Psoas muscle (tissue), 8 donors: ENCODE measurements around the gene ZDHHC11B. TPM values are rescaled to one million over a fixed set of nuclear protein-coding genes. Genes with fewer than 3 reads are reported as not detected.
A peak's percentile ranks its signal among the peaks of the same experiment; 100 is the strongest.

Experiments
- ATAC-seq, 4 donors: fragments of 200-7000 bp; cut with Tn5 transposase; one replicate each; pipeline ENCODE4 v1.9.1; 2020; ENCODE audit warnings: moderate library complexity in 3 of 4, mild to moderate bottlenecking in 2 of 4
- DNase-seq, 2 donors: peaks; one replicate each; pipeline ENCODE4 v3.0.0-alpha.2; 2020
- H3K27ac ChIP-seq: fragments of 200-600 bp; one replicate; pipeline ENCODE4 v1.8.0; 2022
- H3K27me3 ChIP-seq, 3 donors: fragments of 200-600 bp in 1 of 3; one replicate each; pipeline versions ENCODE4 v1.6.1 to v1.8.0; 2013 to 2022; ENCODE audit warnings: low read length in 2 of 3, mild to moderate bottlenecking in 2 of 3, moderate library complexity in 1 of 3; ENCODE audit not compliant: insufficient read depth in 3 of 3
- H3K36me3 ChIP-seq, 2 donors: fragments of 200-600 bp in 1 of 2; one replicate each; pipeline versions ENCODE4 v1.6.1 to v1.8.0; 2013 to 2022; ENCODE audit warnings: low read depth in 1 of 2, mild to moderate bottlenecking in 1 of 2, moderate library complexity in 1 of 2; ENCODE audit not compliant: insufficient read depth in 1 of 2
- H3K4me1 ChIP-seq: fragments of 200-600 bp; one replicate; pipeline ENCODE4 v1.8.0; 2022
- H3K4me3 ChIP-seq: fragments of 200-600 bp; one replicate; pipeline ENCODE4 v1.8.0; 2022; ENCODE audit warnings: mild to moderate bottlenecking
- H3K9me3 ChIP-seq: fragments of 200-600 bp; one replicate; pipeline ENCODE4 v1.8.0; 2022
- WGBS, 3 donors: extraction: QIAGEN DNeasy Blood & Tissue Kit; methylation state at CpG; one replicate each; pipeline versions ENCODE4 v1.1.6 to v1.1.7; 2013; 5-methylcytosine and 5-hydroxymethylcytosine counted together
- intact Hi-C, 2 donors: fragments of 100-400 bp; cut with DNase I; formaldehyde crosslinking; loops; one replicate each; pipeline versions ENCODE4 v1.11.0 to v1.14.2; 2022
- polyA plus RNA-seq, 3 donors: library from polyadenylated mRNA; stranded (reverse); fragments of 200-250 nt; gene quantifications; one replicate each; pipeline ENCODE4 v1.2.3, GENCODE V29; 2013
- total RNA-seq, 4 donors: library from RNA; stranded (reverse); fragmentation: NEBNext Ultra II Directional in 2 of 4; extraction: Animal tissue kit (Norgen Biotek cat#: 25700) in 2 of 4; gene quantifications; one replicate each; pipeline versions ENCODE4 v1.2.1 to v1.2.4, GENCODE V29; 2021 to 2023
- TF ChIP-seq, protein P1 (sequence below): fragments of 200-600 bp; IDR thresholded peaks from one replicate; pipeline ENCODE4 v1.8.0; 2022; ENCODE audit warnings: antibody characterized with exemption
- donor health status: healthy with polysubstance abuse.
- donor health status: DM: no; HTN: no; CAD: no; lungs with moderate emphysema.
- donor health status: Bipolar disorder and iron deficiency.
- donor health status: healthy.
- donor health status: DM: yes; HTN: yes; CAD: no.
- donor health status: DM: no; HTN: no; CAD: no.
- donor health status: DM: no; HTN: no; CAD: no.
- donor health status: DM: yes; HTN: yes; CAD: no.

Gene ZDHHC11B
- total and polyA plus RNA-seq, 7 donors, result 0.38 to 7.4 (median 1.3) TPM

DNA sequence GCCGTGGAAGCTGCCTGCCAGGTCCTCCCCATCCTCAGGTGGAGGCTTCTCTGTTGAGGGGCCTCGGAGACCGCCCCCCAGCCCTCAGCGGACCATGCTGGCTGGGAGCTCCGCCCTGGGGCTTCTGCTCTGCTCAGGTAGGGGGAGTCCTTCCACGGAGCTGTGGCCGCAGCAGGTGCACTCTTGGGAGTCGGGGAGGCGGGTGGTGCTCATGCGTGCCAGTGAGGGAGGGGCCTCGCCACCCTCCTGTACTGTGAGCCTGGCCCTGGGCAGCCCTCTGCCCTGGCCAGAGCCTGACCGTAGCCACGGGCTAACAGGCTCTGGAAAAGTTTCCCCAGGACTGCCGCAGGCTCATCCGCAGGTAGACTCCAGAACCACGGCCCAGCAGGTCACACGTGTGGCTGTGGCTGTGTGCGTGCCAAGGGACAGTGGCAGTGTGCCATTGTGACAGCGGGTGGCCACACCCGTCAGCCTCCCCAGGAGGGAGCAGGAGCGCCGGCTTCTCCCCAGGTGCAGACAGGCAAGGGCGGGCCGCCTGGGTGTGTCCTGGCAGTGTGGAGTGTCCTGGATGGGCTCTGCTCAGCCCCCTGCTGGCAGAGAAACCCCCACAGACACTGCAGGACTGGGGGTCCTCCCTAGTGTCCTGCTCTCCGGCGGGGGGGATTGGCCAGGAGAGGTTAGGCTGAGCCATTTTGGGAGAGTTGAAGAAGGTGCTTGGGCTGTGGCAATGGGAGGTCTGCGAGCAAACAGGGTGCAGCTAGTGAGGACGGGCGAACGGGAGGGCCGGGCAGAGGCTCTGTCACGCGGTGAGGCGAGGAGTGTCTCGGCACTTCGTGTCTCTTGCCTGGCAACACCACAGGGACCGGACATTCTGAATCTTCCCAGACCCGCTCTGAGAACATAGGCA lies 120.8 kb downstream of the ZDHHC11B start:
- Histone ChIP-seq H3K27me3 (no peaks in the 10 kb centered on the region), H3K4me1 (no peaks in the 10 kb centered on the region), H3K36me3 (peaks cover 0 to 42% of the 10 kb centered on the region in 2 donors), H3K9me3 (no peaks in the 10 kb centered on the region), H3K4me3 (no peak overlapping the region), H3K27ac (no peak overlapping the region)
- DNase-seq, result peak in 1 of 2 donors; percentile 38
- intact Hi-C loops, result no loop called here
- TF ChIP-seq, protein P1, sequence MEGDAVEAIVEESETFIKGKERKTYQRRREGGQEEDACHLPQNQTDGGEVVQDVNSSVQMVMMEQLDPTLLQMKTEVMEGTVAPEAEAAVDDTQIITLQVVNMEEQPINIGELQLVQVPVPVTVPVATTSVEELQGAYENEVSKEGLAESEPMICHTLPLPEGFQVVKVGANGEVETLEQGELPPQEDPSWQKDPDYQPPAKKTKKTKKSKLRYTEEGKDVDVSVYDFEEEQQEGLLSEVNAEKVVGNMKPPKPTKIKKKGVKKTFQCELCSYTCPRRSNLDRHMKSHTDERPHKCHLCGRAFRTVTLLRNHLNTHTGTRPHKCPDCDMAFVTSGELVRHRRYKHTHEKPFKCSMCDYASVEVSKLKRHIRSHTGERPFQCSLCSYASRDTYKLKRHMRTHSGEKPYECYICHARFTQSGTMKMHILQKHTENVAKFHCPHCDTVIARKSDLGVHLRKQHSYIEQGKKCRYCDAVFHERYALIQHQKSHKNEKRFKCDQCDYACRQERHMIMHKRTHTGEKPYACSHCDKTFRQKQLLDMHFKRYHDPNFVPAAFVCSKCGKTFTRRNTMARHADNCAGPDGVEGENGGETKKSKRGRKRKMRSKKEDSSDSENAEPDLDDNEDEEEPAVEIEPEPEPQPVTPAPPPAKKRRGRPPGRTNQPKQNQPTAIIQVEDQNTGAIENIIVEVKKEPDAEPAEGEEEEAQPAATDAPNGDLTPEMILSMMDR, result no peak
- peak in 1 of 4 donors; percentile 19 for ATAC-seq
- WGBS, 3 donors, result 89 to 91% (median 89%) methylated on average over 36 to 38 of the region's 38 CpGs

DNA sequence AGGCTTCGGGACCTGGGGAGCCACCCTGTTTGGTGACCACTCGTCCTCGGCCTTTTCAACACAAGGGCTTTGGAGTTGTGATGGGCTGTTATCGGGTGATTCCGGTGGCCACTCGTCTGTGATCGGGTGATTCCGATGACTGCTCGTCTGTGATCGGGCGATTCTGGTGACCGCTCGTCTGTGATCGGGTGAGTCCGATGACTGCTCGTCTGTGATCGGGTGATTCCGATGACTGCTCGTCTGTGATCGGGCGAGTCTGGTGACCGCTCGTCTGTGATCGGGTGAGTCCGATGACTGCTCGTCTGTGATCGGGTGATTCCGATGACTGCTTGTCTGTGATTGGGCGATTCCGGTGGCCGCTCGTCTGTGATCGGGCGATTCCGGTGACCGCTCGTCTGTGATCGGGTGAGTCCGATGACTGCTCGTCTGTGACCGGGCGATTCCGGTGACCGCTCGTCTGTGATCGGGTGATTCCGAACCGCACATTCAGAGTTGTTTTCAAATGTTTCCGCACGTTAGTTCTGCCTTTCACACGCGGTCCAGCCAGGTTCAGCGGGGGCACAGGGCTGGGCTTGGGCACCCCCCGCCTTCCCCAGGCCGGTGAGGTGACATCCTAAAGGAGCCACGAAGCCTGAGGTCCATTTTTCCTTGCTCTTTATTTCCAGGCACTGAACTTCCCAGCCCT lies 121.6 kb downstream of the ZDHHC11B start:
- H3K4me1 ChIP-seq, result no peaks in the 10 kb centered on the region

DNA sequence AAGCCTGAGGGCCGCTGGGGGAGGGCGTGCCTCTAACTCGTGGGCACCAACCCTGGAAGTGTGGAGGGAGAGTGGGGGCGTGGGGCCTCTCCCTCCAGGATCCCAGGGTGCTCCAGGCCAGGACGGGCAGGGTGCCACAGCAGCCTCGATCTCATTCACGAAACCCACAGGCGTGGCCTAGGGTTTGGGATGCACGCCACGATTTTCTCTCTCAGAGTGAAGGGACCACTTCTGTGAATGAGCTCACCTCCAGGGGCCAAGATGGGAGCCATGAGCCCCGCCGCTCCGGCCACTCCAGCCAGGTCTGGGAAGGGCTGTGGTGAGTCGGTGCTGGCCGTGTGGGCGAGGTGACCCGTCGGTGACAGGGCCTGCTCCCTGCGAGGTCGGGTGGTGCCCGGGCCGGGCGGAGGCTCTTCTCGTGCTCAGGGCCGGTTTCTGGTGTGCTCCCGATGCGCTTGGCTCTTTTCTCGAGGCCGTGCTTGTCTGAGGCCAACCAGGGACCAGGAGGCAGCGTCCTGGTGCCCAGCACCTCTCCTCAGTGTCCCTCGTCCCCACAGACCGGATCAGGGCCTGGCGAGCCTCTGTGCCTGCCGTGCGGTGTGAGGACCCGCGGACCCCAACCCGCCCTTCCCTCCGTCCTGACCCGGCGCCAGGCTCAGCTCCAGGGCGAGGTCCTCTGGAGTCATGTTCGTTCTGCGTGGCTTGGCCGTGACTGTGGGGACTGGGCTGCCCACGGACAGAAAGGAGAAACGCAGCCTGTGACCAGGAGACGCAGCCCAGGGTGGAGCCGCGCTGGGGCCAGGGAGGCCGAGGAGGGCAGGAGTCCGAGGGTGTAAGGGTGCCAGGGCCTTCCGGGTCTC lies 122.4 kb downstream of the ZDHHC11B start:
- no peaks in the 10 kb centered on the region for H3K4me1 ChIP-seq
- no peaks in the 10 kb centered on the region for H3K9me3 ChIP-seq
- ATAC-seq (no peak), DNase-seq (peak; percentile 9 to 35)
- H3K4me3 ChIP-seq, result no peak overlapping the region
- WGBS, 3 donors, result 97 to 98% (median 97%) methylated on average over 52 to 53 of the region's 53 CpGs
- H3K36me3 ChIP-seq, result peaks cover 0 to 42% of the 10 kb centered on the region in 2 donors
- TF ChIP-seq, protein P1, result no peak
- H3K27me3 ChIP-seq, result no peaks in the 10 kb centered on the region
- intact Hi-C loops, result no loop called here
- no peak overlapping the region for H3K27ac ChIP-seq

More for the DNA sequence above, 121.6 kb downstream of the ZDHHC11B start:
- Histone ChIP-seq H3K9me3 (no peaks in the 10 kb centered on the region), H3K36me3 (peaks cover 0 to 42% of the 10 kb centered on the region in 2 donors), H3K27ac (no peak overlapping the region), H3K4me3 (no peak overlapping the region), H3K27me3 (no peaks in the 10 kb centered on the region)
- 94 to 98% (median 98%) methylated on average over 56 of the region's 56 CpGs for WGBS, 3 donors
- ATAC-seq (no peak), DNase-seq (peak; percentile 5 to 46)
- TF ChIP-seq, protein P1, result no peak
- intact Hi-C loops, result no loop called here

DNA sequence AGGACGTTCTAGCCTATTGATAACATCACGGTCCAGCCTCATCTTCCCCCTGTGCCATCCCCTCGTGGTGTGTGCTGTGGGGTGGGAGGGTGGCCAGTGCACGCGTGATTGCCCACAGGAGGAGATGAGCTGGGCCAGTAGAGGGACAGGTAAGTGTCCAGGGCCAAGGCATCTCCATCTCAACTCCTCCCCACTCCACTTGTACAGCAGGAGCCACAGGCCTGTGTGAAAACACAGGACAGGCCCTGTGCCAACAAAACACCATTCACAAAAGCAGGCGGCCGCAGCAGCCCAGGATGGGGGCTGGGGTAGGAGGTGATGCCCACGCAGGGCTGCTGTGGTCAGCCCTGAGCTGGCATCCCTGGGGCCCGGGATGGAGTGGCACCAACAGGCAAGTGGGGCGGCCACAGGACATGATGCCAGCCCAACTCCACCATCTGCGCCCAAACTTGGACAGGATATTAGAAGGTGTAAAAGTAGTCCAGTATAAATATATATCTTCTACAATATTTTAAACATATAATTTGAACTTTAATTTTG lies 124.0 kb downstream of the ZDHHC11B start:
- 97% methylated on average over 11 of the region's 11 CpGs for WGBS, 3 donors
- no peak overlapping the region for H3K4me3 ChIP-seq
- H3K27me3 ChIP-seq, result no peaks in the 10 kb centered on the region
- no peaks in the 10 kb centered on the region for H3K4me1 ChIP-seq
- TF ChIP-seq, protein P1, result no peak
- DNase-seq, result no peak
- no peak for ATAC-seq
- intact Hi-C loops, result no loop called here
- H3K36me3 ChIP-seq, result peaks cover 0 to 42% of the 10 kb centered on the region in 2 donors
- no peak overlapping the region for H3K27ac ChIP-seq
- no peaks in the 10 kb centered on the region for H3K9me3 ChIP-seq
